ENCODE results near the gene POLA2.

Gene POLA2

GRCh38 chr11:65286686-65287085, 24.9 kb downstream of the POLA2 start:
- DNase-seq (ENCODE audit: low read depth) = no peak

DNA sequence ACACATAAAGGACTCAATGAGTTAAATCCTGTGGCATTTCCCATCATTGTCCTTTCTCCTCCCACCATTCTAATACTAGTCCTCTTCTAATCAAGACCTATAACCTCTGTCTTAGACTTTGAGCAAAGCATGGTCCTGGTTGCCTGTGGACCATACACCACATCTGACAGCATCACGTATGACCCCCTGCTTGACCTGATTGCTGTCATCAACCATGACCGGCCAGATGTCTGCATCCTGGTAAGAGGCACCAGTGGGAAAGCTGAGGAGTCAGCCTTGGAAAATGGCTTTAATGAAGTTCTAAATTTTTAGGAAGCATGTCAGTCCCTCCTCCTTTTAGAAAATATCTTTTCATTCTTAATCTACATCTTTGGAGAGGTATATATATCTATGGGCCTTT, 25.8 kb downstream of the POLA2 start:
- no peak for DNase-seq (ENCODE audit: low read depth)

- no peak for DNase-seq (ENCODE audit: low read depth)
Observed at GRCh38 chr11:65288706-65289536, 27.2 kb downstream of the POLA2 start.

DNA sequence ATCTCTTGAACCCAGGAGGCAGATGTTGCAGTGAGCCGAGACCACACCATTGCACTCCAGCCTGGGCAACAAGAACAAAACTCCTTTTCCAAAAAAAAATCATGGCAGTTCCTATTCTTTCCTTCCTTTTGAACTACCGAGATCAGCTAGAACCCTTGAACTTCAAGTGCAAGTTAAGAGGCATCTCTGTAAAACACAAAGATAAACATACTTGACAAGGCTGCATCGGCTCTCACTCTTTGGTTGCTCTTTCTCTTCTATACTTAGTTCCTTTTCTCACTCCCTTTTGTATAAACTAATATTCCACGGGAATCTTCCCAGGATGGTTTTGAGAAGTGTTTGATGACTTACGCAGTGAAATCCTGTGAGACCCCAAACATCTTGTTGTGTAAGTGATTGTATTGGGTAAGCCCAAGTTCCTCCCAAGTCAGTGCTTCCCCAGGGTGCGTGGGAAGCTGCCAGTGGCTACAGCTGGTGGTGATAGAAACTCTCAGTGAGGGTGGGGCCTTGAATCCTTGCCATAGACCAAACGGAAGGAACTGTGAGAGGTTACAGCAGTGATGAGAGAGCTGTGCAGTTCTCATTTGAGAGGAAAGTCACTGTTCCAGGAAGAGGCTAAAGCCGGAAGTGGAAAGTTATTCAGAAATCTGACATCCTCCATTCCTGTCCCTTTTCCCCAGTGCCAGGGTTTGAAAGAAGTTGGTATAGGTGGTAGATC, 28.8 kb downstream of the POLA2 start:
- peak; percentile 100 for DNase-seq (ENCODE audit: low read depth)

DNA sequence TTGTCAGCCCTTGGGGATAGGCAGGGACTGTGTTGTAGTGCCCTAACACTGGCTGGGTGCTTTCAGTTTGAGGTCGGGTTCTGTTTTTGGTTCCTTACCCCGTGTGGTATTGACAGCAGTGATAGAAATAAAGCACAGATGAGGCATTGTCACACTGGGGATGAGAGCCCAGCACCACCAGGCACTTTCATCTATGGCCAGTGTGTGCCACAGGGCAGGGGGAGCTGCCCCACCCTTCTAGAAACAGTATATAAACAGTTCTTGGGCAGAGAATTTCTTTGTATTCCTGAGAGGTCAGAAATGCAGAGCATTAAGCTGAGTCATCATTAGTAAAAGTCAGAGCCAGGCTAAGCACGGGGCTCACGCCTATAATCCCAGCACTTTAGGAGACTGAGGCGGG, 29.9 kb downstream of the POLA2 start:
- no peak for DNase-seq (ENCODE audit: low read depth)

- DNase-seq (ENCODE audit: low read depth) = no peak
Observed at GRCh38 chr11:65292890-65293289, 31.1 kb downstream of the POLA2 start.

GRCh38 chr11:65293909-65294381, 32.2 kb downstream of the POLA2 start:
- no peak for DNase-seq (ENCODE audit: low read depth)

- no peak for DNase-seq (ENCODE audit: low read depth)
Observed at GRCh38 chr11:65295001-65295400, 33.2 kb downstream of the POLA2 start.

GRCh38 chr11:65295571-65296341, 34.0 kb downstream of the POLA2 start:
- DNase-seq (ENCODE audit: low read depth) = no peak

DNA sequence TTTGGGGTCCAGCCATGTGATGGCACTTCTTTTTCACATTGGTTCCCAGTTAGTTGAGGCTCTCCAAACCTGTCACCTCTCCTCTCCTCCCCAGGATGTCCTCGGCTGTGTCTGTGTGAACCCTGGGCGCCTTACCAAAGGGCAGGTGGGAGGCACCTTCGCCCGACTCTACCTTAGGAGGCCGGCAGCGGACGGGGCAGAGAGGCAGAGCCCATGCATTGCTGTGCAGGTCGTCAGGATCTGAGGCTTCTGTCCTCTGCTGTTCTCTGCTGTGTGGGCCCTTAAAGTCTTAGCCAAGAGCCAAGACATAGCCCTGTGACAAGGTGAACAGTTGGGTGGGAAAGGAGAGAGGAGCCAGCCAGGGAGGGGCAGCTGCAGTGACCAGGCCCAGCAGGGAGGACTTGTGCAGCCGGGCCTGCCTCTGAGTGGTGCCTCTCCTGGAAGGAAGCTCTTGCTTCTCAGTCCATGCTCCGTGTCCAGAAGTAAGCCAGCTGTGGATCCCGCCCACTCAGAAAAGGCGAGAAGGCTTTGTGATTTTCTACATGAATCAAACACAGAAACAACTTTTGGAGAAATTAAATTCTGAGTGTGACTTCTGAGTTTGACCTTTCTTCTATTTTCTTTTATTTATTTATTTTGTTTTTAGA, 35.4 kb downstream of the POLA2 start:
- no peak for DNase-seq (ENCODE audit: low read depth)

- no peak for DNase-seq (ENCODE audit: low read depth)
Observed at GRCh38 chr11:65298131-65298535, 36.4 kb downstream of the POLA2 start.

DNA sequence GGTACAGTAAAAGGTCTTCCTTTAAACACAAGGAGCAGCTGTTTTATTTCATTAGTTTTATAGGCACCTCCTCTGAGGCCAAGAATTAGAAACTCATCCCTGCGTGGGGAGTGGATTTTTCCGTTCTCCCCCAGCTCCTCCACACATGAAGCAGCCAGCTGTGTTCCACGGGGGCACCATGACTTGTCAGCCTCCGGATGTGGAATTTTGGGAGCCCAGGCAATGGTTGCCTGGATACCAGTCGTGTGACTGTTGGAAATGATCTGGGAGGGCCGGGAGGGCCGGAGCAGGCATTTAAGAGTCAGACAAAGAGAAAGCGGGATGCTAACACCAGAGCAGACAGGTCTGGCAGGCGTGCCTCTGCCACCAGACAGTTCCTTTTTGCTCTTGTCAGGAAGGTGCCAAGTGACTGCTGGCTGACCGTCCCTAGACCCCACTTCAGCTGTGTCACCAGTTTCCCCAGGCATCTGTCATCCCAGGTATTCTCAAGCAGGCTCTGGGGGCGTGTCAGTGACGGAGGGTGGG, 37.0 kb downstream of the POLA2 start:
- DNase-seq (ENCODE audit: low read depth) = peak; percentile 79

GRCh38 chr11:65300621-65301275, 39.0 kb downstream of the POLA2 start:
- no peak for DNase-seq (ENCODE audit: low read depth)

GRCh38 chr11:65301491-65302329, 39.9 kb downstream of the POLA2 start:
- DNase-seq (ENCODE audit: low read depth) = no peak

- no peak for DNase-seq (ENCODE audit: low read depth)
Observed at GRCh38 chr11:65303555-65303954, 41.8 kb downstream of the POLA2 start.

DNA sequence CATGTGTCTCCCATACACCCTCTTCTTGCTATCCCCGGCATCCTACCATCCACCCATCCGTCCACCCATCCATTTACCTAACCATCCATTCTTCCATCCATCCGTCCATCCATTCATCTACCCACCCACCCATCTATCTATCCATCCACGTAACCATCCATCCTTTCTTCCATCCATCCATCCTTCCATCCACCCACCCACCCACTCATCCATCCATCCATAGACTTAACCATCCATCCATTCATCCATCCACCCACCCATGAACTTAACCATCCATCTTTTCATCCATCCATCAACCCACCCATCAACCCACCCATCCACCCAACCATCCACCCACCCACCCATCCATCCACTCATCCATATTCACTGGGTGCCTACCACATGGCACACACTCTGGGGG, 42.3 kb downstream of the POLA2 start:
- DNase-seq (ENCODE audit: low read depth) = no peak

- no peak for DNase-seq (ENCODE audit: low read depth)
Observed at GRCh38 chr11:65304613-65305012, 42.9 kb downstream of the POLA2 start.

DNA sequence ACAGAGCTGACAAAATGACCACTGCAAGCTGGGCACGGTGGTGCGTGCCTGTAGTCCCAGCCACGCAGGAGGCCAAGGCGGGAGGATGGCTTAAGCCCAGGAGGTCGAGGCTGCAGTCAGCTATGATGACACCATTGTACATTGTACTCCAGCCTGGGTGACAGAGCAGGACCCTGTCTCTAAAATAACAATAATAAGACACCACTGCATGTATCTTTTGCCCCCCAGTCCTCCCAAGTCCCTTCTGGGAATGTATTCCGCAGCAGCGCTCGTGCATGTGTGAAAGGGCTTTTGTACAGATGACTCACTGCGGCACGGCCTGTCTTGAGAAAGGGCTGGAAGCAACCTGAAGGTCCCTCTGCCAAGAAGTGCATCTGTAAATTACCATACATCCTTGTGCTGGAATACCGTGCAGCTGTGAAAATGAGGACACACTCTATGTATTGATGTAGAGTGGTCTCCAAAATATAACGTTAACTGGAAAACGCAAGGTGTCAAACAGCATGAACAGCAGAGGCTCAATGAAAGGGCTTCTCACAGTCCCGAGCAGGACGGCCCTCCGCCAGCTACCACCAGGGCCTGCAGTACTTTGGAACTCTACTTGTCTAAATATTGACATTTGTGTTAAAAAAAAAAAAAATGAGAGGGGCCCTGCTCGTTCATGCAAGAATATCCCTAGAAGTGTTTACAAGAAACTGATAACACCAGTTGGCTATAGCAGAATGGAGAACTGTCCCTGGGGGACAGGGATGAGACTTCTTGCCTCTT, 43.9 kb downstream of the POLA2 start:
- no peak for DNase-seq (ENCODE audit: low read depth)

Measured in stromal cell of bone marrow (primary cell).